Panc1 (cell line): ENCODE results near the gene CEP63.

ENCODE experiments used
- CTCF ChIP-seq: fragments of 450-650 bp; IDR thresholded peaks from 2 replicates; pipeline ENCODE4 v1.5.1; 2017; ENCODE audit warnings: mild to moderate bottlenecking
- SIN3A ChIP-seq: IDR thresholded peaks from 2 replicates; pipeline ENCODE4 v1.6.1; 2012; ENCODE audit warnings: low read depth, mild to moderate bottlenecking, low read length, moderate library complexity, borderline replicate concordance; ENCODE audit not compliant: insufficient read depth

GRCh38 chr3:134597390-134597970 lies 111.6 kb downstream of the CEP63 start:
- TF ChIP-seq CTCF (no peak), SIN3A (no peak)
